Measurements from ENCODE around the gene PDK4. TPM values are rescaled to one million over a fixed set of nuclear protein-coding genes. Genes with fewer than 3 reads are reported as not detected.

PDK4 gene
- total and polyA plus RNA-seq, 10 of the 15 experiments (the other 5 are each of a cell fraction or from before 2014, with no cell fraction given) = 0.03 to 0.46 TPM; not detected in 8

DNA sequence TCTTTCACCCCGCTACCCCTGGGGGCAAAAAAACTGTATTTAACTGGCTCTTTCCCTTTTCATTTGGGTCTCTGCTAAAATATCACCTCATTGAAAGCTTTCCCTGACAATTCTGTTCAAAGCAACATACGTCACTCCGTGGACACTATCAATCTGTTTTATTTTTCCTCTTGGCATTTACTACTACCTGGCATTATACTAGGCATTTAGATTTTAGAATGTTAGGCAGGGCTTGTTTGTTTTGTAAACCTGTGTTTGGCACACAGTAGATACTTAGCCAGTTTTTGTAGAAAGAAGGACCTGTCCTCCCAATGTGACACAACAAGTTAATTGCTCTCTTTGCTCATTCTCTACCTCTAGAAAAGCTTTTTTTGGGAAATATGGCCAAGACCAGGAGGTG, 26.5 kb upstream of the PDK4 start:
- Histone ChIP-seq H3K9ac (ENCODE audit: control insufficient read depth, insufficient read depth, low read length) (no peak overlapping the region), H3K27ac (ENCODE audit: control insufficient read depth, insufficient read depth) (no peak overlapping the region), H3K36me3 (ENCODE audit: control insufficient read depth in 2 of 2, insufficient read depth in 2 of 2, low read length in 1 of 2) (no peaks in the 10 kb centered on the region), H3K27me3 (replicated peaks in 1 of 2; ENCODE audit: control insufficient read depth in 2 of 2, insufficient read depth in 2 of 2, low read length in 1 of 2) (no peaks in the 10 kb centered on the region), H2AFZ (ENCODE audit: control insufficient read depth, low read depth, low read length) (no peak overlapping the region), H3K9me3 (replicated peaks; ENCODE audit: control insufficient read depth, insufficient read depth, low read length) (no peaks in the 10 kb centered on the region), H3K4me3 (no peak overlapping the region), H3K79me2 (ENCODE audit: control insufficient read depth, insufficient read depth, low read length) (no peaks in the 10 kb centered on the region), H3K4me2 (ENCODE audit: control insufficient read depth, insufficient read depth) (no peak overlapping the region), H4K20me1 (ENCODE audit: control insufficient read depth, insufficient read depth) (no peaks in the 10 kb centered on the region), H3K4me1 (ENCODE audit: control insufficient read depth, insufficient read depth, low read length) (no peaks in the 10 kb centered on the region)
- FAIRE-seq (no peak), DNase-seq (ENCODE audit: low read depth, low spot score) (no peak), ATAC-seq (no peak)
- ChIA-PET CTCF (interaction anchor here (1.7 kb wide), 1 partner anchor 66 kb away, joined by 3 read pairs; no protein-coding TSS in a partner anchor), SMC1A (ENCODE audit: uncharacterized antibody, unreplicated experiment) (interaction anchor here (0.6 to 1.5 kb wide), 5 partner anchors 11 to 59 kb away, joined by 3 to 4 read pairs (median 3); no protein-coding TSS in a partner anchor), POLR2A (no interaction called here), RAD21 (ENCODE audit: unreplicated experiment) (interaction anchor here (0.8 kb wide), 1 partner anchor 68 kb away, joined by 4 read pairs; no protein-coding TSS in a partner anchor)
- 12% methylated on average over 3 of the region's 3 CpGs for WGBS (ENCODE audit: insufficient coverage, insufficient replicate concordance, low lambda C conversion rate, missing lambda C conversion rate)
- intact Hi-C loops (cut with micrococcal nuclease; ENCODE audit: unreplicated experiment) (no loop called here), in situ Hi-C loops (cut with MboI) (no loop called here)
- TF ChIP-seq MEF2B (IDR thresholded peaks at IDR 0.05; ENCODE audit: partially characterized antibody, poor library complexity, severe bottlenecking) (no peak), EED (IDR thresholded peaks at IDR 0.05; ENCODE audit: low read depth) (no peak), SUPT20H (IDR thresholded peaks at IDR 0.05; ENCODE audit: borderline replicate concordance, control insufficient read depth, low read depth, low read length) (no peak)
- TF ChIP-seq, protein P1, sequence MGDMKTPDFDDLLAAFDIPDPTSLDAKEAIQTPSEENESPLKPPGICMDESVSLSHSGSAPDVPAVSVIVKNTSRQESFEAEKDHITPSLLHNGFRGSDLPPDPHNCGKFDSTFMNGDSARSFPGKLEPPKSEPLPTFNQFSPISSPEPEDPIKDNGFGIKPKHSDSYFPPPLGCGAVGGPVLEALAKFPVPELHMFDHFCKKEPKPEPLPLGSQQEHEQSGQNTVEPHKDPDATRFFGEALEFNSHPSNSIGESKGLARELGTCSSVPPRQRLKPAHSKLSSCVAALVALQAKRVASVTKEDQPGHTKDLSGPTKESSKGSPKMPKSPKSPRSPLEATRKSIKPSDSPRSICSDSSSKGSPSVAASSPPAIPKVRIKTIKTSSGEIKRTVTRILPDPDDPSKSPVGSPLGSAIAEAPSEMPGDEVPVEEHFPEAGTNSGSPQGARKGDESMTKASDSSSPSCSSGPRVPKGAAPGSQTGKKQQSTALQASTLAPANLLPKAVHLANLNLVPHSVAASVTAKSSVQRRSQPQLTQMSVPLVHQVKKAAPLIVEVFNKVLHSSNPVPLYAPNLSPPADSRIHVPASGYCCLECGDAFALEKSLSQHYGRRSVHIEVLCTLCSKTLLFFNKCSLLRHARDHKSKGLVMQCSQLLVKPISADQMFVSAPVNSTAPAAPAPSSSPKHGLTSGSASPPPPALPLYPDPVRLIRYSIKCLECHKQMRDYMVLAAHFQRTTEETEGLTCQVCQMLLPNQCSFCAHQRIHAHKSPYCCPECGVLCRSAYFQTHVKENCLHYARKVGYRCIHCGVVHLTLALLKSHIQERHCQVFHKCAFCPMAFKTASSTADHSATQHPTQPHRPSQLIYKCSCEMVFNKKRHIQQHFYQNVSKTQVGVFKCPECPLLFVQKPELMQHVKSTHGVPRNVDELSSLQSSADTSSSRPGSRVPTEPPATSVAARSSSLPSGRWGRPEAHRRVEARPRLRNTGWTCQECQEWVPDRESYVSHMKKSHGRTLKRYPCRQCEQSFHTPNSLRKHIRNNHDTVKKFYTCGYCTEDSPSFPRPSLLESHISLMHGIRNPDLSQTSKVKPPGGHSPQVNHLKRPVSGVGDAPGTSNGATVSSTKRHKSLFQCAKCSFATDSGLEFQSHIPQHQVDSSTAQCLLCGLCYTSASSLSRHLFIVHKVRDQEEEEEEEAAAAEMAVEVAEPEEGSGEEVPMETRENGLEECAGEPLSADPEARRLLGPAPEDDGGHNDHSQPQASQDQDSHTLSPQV (IDR thresholded peaks at IDR 0.05) = no peak
- BruUV-seq (replicated peaks) = no TSS peak

All from GM12878 (cell line).